Retinal pigment epithelial cell (primary cell): ENCODE measurements around the gene IGSF8.
A peak's percentile ranks its signal among the peaks of the same experiment; 100 is the strongest.
"Not testable (repeated sequence)": the region's sequence is repeated elsewhere in the genome, so short reads cannot be mapped to it uniquely, and the experiment has no call there.

Experiments used
- DNase-seq: peaks from one replicate; pipeline ENCODE4 v3.0.0-alpha.2; 2010; ENCODE audit warnings: low read depth
- H3K4me3 ChIP-seq: 2 replicates; pipeline ENCODE4 v1.5.1; 2011; ENCODE audit warnings: mild to moderate bottlenecking, low read length, control low read depth, moderate library complexity
- CTCF ChIP-seq: conservative IDR thresholded peaks from 2 replicates; pipeline ENCODE4 v1.5.1; 2011; ENCODE audit warnings: low read depth, low read length, control low read depth, inconsistent platforms

The IGSF8 gene

GRCh38 chr1:160058087-160058486 is 40.3 kb downstream of the IGSF8 start:
- no peak overlapping the region for H3K4me3 ChIP-seq

GRCh38 chr1:160056648-160057169 is 41.7 kb downstream of the IGSF8 start:
- no peak for DNase-seq
- TF ChIP-seq CTCF = no peak
- no peak overlapping the region for H3K4me3 ChIP-seq

More at GRCh38 chr1:160058087-160058486, 40.3 kb downstream of the IGSF8 start:
- no peak for DNase-seq
- peak; percentile 36 for TF ChIP-seq CTCF

- no peak for DNase-seq
- no peak for TF ChIP-seq CTCF
- H3K4me3 ChIP-seq = no peak overlapping the region
Measured at GRCh38 chr1:160053548-160054365, 44.7 kb downstream of the IGSF8 start.

- TF ChIP-seq CTCF = no peak
- no peak for DNase-seq
- H3K4me3 ChIP-seq = no peak overlapping the region
Measured at GRCh38 chr1:160052936-160053335, 45.5 kb downstream of the IGSF8 start.

GRCh38 chr1:160050619-160051018 is 47.8 kb downstream of the IGSF8 start:
- no peak for DNase-seq
- TF ChIP-seq CTCF = no peak
- H3K4me3 ChIP-seq = no peak overlapping the region

- not testable (repeated sequence) for H3K4me3 ChIP-seq, DNase-seq
Measured at GRCh38 chr1:160050182-160050581, 48.2 kb downstream of the IGSF8 start.

GRCh38 chr1:160049101-160049500 is 49.3 kb downstream of the IGSF8 start:
- H3K4me3 ChIP-seq = no peak overlapping the region
- TF ChIP-seq CTCF = no peak
- no peak for DNase-seq
